ENCODE measurements around the gene MRPS21. TPM values are rescaled to one million over a fixed set of nuclear protein-coding genes. Genes with fewer than 3 reads are reported as not detected.

Gene MRPS21
- total and polyA plus RNA-seq, 2 of the 8 experiments (the other 6 are each of a cell fraction or from before 2014, with no cell fraction given) = 81.9 to 99.8 TPM

- TF ChIP-seq BACH1 (IDR thresholded peaks at IDR 0.05; ENCODE audit: low read length) (no peak), RXRA (IDR thresholded peaks at IDR 0.05; ENCODE audit: insufficient read depth, low read depth, low read length) (no peak), MAFK (IDR thresholded peaks at IDR 0.05; ENCODE audit: low read depth, low read length) (no peak)
These were observed 5.3 kb upstream of the MRPS21 start (continued) for GRCh38 chr1:150288382-150288781.

Measured in H1 (cell line).